Endothelial cell of umbilical vein (primary cell): Measurements from ENCODE around the gene TXNDC2. TPM values are rescaled to one million over a fixed set of nuclear protein-coding genes. Genes with fewer than 3 reads are reported as not detected.

ENCODE experiments used
- BruUV-seq: library from RNA; stranded (reverse); fragments of 400-500 nt; replicated peaks from 2 replicates; lab custom pipeline; 2021; lab: Mats Ljungman, UMichigan
- CTCF ChIA-PET: fragments of 300-600, 350-600 bp; sonication (Branson Sonifier 250); formaldehyde crosslinking; loops from one replicate; lab custom pipeline; 2021; ENCODE audit warnings: antibody characterized with exemption, inconsistent platforms; lab: Charles Lee
- POLR2A ChIA-PET: fragments of 300-600, 350-600 bp; sonication (Branson Sonifier 250); formaldehyde crosslinking; loops from one replicate; lab custom pipeline; 2021; ENCODE audit warnings: antibody characterized with exemption, inconsistent platforms; lab: Charles Lee
- DNase-seq: peaks from one replicate; pipeline ENCODE4 v3.0.0-alpha.2; 2011; ENCODE audit warnings: low read depth, low spot score
- FAIRE-seq: peaks from 2 replicates; lab custom pipeline; 2011; peaks lifted over from hg19 to GRCh38; lab: Jason Lieb, UNC
- H2AFZ ChIP-seq: 2 replicates; pipeline ENCODE4 v1.6.0; 2012; ENCODE audit warnings: low read depth, low read length, control low read depth, inconsistent platforms
- H3K27ac ChIP-seq: 2 replicates; pipeline ENCODE4 v1.5.1; 2011; ENCODE audit warnings: low read depth, mild to moderate bottlenecking, control low read depth, low read length, moderate library complexity; ENCODE audit not compliant: insufficient read depth
- H3K27me3 ChIP-seq, 2 experiments: 2 replicates each; pipeline versions ENCODE4 v1.6.0 to v1.6.1; 2011; ENCODE audit warnings: low read length in 2 of 2, mixed read lengths in 1 of 2; ENCODE audit not compliant: control insufficient read depth in 2 of 2, insufficient read depth in 2 of 2
- H3K36me3 ChIP-seq, 2 experiments: 2 replicates in 1 of 2; 3 replicates in 1 of 2; pipeline ENCODE4 v1.5.1; 2011; ENCODE audit warnings: low read length in 2 of 2, mild to moderate bottlenecking in 1 of 2, moderate library complexity in 1 of 2; ENCODE audit not compliant: control insufficient read depth in 2 of 2, insufficient read depth in 2 of 2; ENCODE audit errors: extremely low read depth in 1 of 2
- H3K4me1 ChIP-seq: 3 replicates; pipeline ENCODE4 v1.5.1; 2011; ENCODE audit warnings: mild to moderate bottlenecking, low read length; ENCODE audit not compliant: control insufficient read depth, insufficient read depth; ENCODE audit errors: extremely low read depth
- H3K4me2 ChIP-seq: 2 replicates; pipeline ENCODE4 v1.6.1; 2011; ENCODE audit warnings: low read length, control low read depth, mixed read lengths; ENCODE audit not compliant: insufficient read depth
- H3K4me3 ChIP-seq, 3 experiments: fragments of 200-600 bp in 1 of 3; sonication (generic), shearing (Covaris generic) in 1 of 3; replicated peaks in 1 of 3; 2 replicates each; pipeline ENCODE4 v1.5.1; 2011 to 2016; ENCODE audit warnings: control low read depth in 3 of 3, low read length in 3 of 3, mild to moderate bottlenecking in 2 of 3, inconsistent platforms in 1 of 3, low read depth in 1 of 3, moderate library complexity in 1 of 3; ENCODE audit not compliant: insufficient read depth in 1 of 3
- H3K79me2 ChIP-seq: 2 replicates; pipeline ENCODE4 v1.6.0; 2012; ENCODE audit warnings: low read length, inconsistent platforms; ENCODE audit not compliant: control insufficient read depth, insufficient read depth
- H3K9ac ChIP-seq: replicated peaks from 2 replicates; pipeline ENCODE3; 2011; ENCODE audit warnings: low read length, control low read depth; ENCODE audit not compliant: insufficient read depth; ENCODE audit errors: extremely low read depth
- H3K9me1 ChIP-seq: replicated peaks from 3 replicates; pipeline ENCODE4 v1.6.0; 2011; ENCODE audit warnings: mild to moderate bottlenecking, low read length; ENCODE audit not compliant: control insufficient read depth, insufficient read depth; ENCODE audit errors: extremely low read depth
- H3K9me3 ChIP-seq: replicated peaks from 2 replicates; pipeline ENCODE4 v1.5.1; 2012; ENCODE audit warnings: low read length, inconsistent platforms; ENCODE audit not compliant: control insufficient read depth, insufficient read depth
- H4K20me1 ChIP-seq: replicated peaks from 2 replicates; pipeline ENCODE3; 2011; ENCODE audit warnings: mild to moderate bottlenecking, low read length; ENCODE audit not compliant: control insufficient read depth, insufficient read depth; ENCODE audit errors: extremely low read depth
- CTCF ChIP-seq, 2 donors: IDR thresholded peaks; 1 replicate in 1 of 2; 2 replicates in 1 of 2; pipeline ENCODE4 v1.5.1; 2011; ENCODE audit warnings: low read length in 2 of 2, mild to moderate bottlenecking in 2 of 2, moderate library complexity in 2 of 2, control low read depth in 1 of 2, inconsistent platforms in 1 of 2, low read depth in 1 of 2; ENCODE audit not compliant: insufficient read depth in 1 of 2; ENCODE audit errors: extremely low read depth in 1 of 2
- EZH2 ChIP-seq: IDR thresholded peaks from 2 replicates; pipeline ENCODE4 v1.6.1; 2012; ENCODE audit warnings: borderline replicate concordance, low read depth, mild to moderate bottlenecking, moderate library complexity, low read length, inconsistent platforms; ENCODE audit not compliant: severe bottlenecking
- FOS ChIP-seq: IDR thresholded peaks from 2 replicates; pipeline ENCODE4 v1.6.1; 2011; ENCODE audit warnings: mild to moderate bottlenecking, low read length, moderate library complexity, borderline replicate concordance; ENCODE audit not compliant: insufficient read depth
- GATA2 ChIP-seq: IDR thresholded peaks from 2 replicates; pipeline ENCODE4 v1.7.0; 2011; ENCODE audit warnings: low read depth, mild to moderate bottlenecking, moderate library complexity, mixed read lengths, low read length; ENCODE audit not compliant: insufficient read length, insufficient read depth
- JUN ChIP-seq: IDR thresholded peaks from 2 replicates; pipeline ENCODE4 v1.6.1; 2011; ENCODE audit warnings: borderline replicate concordance, low read depth; ENCODE audit not compliant: insufficient read length, insufficient read depth
- MAX ChIP-seq: IDR thresholded peaks from 2 replicates; pipeline ENCODE4 v1.6.1; 2011; ENCODE audit not compliant: insufficient read depth, insufficient read length
- MYC ChIP-seq: IDR thresholded peaks from one replicate; pipeline ENCODE4 v1.6.1; 2011; ENCODE audit warnings: mild to moderate bottlenecking, low read depth, low read length
- POLR2AphosphoS5 ChIP-seq: IDR thresholded peaks from 2 replicates; pipeline ENCODE4 v1.6.1; 2012; ENCODE audit warnings: low read depth, mild to moderate bottlenecking, control low read depth, low read length, moderate library complexity; ENCODE audit not compliant: insufficient read depth
- dilution Hi-C: fragments of 300-500 bp; cut with MboI; formaldehyde crosslinking; loops from one replicate; pipeline ENCODE4 v1.15.0; 2019; ENCODE audit warnings: low sequenced_read_pairs; ENCODE audit not compliant: extremely low pct_ligation_motif_present
- intact Hi-C: fragments of 100-400 bp; cut with micrococcal nuclease; formaldehyde crosslinking; loops from one replicate; pipeline ENCODE4 v1.10.0; 2022
- polyA plus RNA-seq, 4 experiments: library from polyadenylated mRNA; depleted of rRNA in 3 of 4; stranded (reverse) in 3 of 4; unstranded in 1 of 4; fragments of >200 nt; gene quantifications; 2 replicates each; pipeline versions ENCODE4 v1.2.1 to v1.2.3, GENCODE V29; 2011 to 2012; ENCODE audit warnings: missing spikeins in 1 of 4
- total RNA-seq: library from RNA; stranded (reverse); gene quantifications from 2 replicates; pipeline ENCODE4 v1.2.3, GENCODE V29; 2021

TXNDC2 gene
- total and polyA plus RNA-seq, 2 donors (not counting 3 experiments of a cell fraction or from before 2014, with no cell fraction given), result 0.12 TPM; not detected in 1

DNA sequence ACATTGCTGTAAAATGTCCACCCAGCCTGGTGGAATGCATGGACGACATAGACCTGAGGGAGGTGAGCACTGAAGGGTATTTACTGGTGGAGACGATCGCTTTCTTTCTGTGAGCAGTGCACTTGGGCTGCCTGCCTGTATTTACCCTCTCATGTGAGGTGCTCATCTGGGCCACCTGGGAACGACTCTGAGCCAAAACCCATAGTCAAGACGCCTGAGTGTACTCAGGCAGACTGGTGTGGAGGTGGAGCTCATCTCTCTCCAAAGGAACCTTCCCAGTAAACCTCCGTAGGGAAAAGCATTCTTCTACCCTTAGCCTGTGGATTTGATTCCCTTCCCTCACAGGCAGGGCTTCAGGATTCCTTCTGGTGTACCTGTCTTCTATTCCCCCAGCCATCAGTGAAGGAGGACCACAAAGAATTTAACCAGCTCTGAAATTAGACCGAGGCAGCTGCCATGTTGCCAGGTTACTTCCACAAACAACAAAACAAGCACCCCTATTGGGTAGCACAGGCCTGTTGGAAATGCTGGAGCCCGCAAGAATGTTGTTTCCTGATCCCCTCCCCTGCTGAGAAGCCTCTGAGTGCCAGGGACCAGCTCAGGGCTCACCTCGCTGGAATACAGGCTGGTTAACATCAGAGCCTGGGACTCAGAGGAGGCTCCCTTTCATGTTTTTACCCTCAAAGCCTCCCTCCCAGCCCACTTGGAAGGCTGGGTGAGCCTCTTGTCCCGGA is 47.5 kb upstream of the TXNDC2 start:
- intact Hi-C loops, result no loop called here
- no peak for TF ChIP-seq EZH2
- no peak for TF ChIP-seq FOS
- TF ChIP-seq CTCF (IDR thresholded peaks at IDR 0.05; ENCODE audit: extremely low read depth in 1 of 2, insufficient read depth in 1 of 2, low read depth in 1 of 2, low read length in 2 of 2), result no peak
- TF ChIP-seq MAX, result no peak
- no peak for TF ChIP-seq MYC
- no peak for TF ChIP-seq GATA2
- TF ChIP-seq POLR2AphosphoS5, result no peak
- no peak for TF ChIP-seq JUN
- Histone ChIP-seq H3K79me2 (no peaks in the 10 kb centered on the region), H3K4me3 (no peak overlapping the region), H3K9me3 (no peaks in the 10 kb centered on the region), H3K9ac (no peak overlapping the region), H3K4me2 (no peak overlapping the region), H3K9me1 (no peaks in the 10 kb centered on the region), H3K36me3 (no peaks in the 10 kb centered on the region), H3K4me1 (no peaks in the 10 kb centered on the region), H3K27me3 (no peaks in the 10 kb centered on the region), H4K20me1 (no peaks in the 10 kb centered on the region), H3K27ac (no peak overlapping the region), H2AFZ (no peak overlapping the region)
- CTCF ChIA-PET, result interaction anchor here (1.1 to 1.4 kb wide), 2 partner anchors 9 to 10 kb away, joined by 3 to 4 read pairs; no protein-coding TSS in a partner anchor
- FAIRE-seq (no peak), DNase-seq (no peak)
- BruUV-seq, result no TSS peak
- POLR2A ChIA-PET, result no interaction called here
- dilution Hi-C loops, result no loop called here
